Erythroblast (primary cell): ENCODE results near the gene TEX11.

Experiments used
- DNase-seq, 2 experiments: peaks; one replicate each; lab custom pipeline; 2025; lab: John Stamatoyannopoulos, UW
- GATA1 ChIP-seq: IDR thresholded peaks from 2 replicates; pipeline ENCODE4 v1.6.1; 2011; ENCODE audit warnings: low read depth, mild to moderate bottlenecking, control low read depth, low read length, moderate library complexity
- POLR2A ChIP-seq: IDR thresholded peaks from 2 replicates; pipeline ENCODE4 v1.6.1; 2011; ENCODE audit warnings: mild to moderate bottlenecking, low read length

TEX11 gene

DNA sequence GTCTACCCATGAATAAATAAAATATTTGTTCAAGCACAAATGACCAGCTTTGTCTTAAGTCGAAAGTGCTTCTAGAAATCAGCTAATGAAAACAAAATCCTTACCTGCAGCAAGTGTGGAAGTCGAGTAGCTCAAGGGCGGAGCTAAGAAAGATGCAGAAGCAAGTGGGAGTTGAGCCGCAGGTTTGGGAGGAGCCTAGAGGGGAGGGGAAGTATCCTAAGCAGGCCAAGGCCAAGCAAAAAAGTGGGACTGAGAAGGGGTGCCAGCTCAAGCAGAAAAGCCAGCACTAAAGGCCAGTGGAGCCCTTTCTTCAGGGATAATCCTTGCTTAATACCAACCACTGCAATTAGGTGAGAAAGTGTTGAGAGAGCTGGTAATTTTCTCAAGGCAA is 403.1 kb downstream of the TEX11 start:
- DNase-seq, result no peak
- TF ChIP-seq GATA1 (no peak), POLR2A (no peak)

- TF ChIP-seq GATA1 (no peak), POLR2A (no peak)
- no peak for DNase-seq
These were observed 403.6 kb downstream of the TEX11 start for GRCh38 chrX:70504772-70505450.

DNA sequence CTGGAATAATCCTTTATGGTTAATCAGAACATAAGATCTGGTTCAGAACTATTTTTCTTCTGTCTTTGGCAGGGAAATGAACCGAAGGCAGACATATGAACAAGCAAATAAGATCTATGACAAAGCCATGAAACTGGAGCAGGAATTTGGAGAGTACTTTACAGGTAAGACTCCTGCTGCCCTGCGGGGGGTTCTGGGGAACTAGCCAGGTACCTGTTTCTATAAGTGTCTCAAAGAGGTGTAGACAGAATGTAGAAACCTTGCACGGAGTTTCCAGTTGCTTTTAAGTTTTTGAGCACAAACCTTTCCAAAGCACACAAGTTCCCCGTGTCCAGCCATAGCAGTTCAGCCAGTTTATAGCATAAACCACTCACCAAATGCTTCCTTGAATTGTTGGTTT is 407.7 kb downstream of the TEX11 start:
- TF ChIP-seq POLR2A (no peak), GATA1 (no peak)
- DNase-seq, result no peak

DNA sequence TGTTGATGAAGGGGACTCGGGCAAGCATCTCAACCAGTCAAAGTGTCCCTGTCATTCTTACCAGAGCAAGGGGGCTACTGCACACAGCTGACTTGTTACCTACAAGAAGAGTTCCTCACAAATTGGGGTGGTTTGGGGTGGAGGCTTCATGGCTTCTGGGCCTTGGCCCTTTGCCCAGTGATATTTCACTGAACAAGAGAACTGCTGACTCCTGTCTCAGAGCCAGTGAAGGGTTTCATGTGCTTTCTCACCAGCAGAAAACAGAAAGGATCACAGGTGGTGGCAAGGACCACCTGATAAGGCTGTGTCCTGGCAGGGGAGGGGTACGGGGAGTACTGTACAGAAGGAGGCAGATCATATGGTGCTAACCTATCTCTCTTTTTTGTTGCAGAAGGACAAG is 410.4 kb downstream of the TEX11 start:
- no peak for TF ChIP-seq GATA1
- no peak for TF ChIP-seq POLR2A
- DNase-seq, result peak in 1 of 2 experiments; percentile 2

DNA sequence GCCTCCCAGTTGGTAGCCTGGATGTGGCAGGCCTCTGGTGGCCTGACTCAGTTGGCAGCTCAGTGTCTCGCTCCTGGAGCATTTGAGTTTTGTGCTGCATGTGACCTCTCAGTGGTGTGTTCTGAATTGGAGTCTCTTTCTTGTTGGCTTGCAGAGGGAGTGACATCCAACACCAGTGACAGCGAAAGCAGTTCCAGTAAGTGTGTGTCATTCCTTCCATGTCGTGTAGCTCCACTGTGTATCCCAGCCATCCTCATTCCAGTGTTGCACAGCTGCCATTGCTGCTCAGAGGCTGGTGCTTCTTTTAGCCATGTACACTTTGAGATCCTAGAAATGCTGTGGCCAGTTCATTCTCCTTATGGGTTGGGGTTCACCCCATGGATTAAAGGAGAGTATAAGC is 411.5 kb downstream of the TEX11 start:
- TF ChIP-seq POLR2A, result no peak
- no peak for TF ChIP-seq GATA1
- DNase-seq, result no peak

- no peak for DNase-seq
- TF ChIP-seq GATA1, result no peak
- no peak for TF ChIP-seq POLR2A
These were observed 412.0 kb downstream of the TEX11 start for GRCh38 chrX:70496491-70496890.

- peak; percentile 1 to 52 for DNase-seq
These were observed 414.1 kb downstream of the TEX11 start for GRCh38 chrX:70494441-70494840.

DNA sequence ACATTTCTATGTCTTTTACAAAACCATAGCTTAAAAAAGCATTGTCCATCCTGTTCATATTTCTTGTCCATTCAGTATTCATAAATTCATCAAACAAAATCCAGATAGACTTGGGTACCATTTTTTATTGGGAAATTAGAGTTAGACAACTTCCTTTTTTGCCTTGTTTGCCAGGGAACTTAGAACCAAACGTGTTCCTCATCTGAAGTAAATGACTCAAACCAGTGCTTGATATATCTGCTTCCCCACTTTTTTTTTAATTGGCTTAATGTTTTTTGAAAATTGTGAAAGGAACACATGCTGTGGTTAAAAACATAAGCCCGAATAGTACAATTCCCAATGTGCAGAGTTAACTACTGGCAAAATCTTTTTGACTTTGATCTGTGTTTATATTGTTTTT is 419.7 kb downstream of the TEX11 start:
- no peak for DNase-seq
- TF ChIP-seq POLR2A, result no peak
- no peak for TF ChIP-seq GATA1

More at GRCh38 chrX:70494441-70494840, 414.1 kb downstream of the TEX11 start:
- TF ChIP-seq GATA1, result no peak
- no peak for TF ChIP-seq POLR2A

DNA sequence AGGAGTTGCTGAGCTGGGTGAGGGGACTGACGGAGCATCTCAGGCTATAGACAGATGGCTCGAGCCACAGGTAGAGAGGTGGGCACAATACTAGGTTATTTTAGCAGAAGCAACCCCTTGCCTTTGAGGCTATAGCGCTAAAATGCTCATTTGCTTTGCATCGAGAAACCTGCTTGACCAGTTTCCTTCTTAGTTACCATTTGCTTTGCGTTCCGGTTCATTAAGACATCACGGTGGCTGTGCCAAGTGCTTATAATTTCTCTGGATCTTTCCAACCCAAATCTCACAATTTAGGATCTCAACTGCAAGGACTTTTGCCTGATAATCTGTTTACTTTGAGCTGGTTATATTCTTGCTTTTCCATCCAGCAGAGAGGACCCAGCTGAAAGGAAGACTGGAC is 423.0 kb downstream of the TEX11 start:
- TF ChIP-seq GATA1 (no peak), POLR2A (no peak)
- no peak for DNase-seq

- no peak for TF ChIP-seq GATA1
- no peak for TF ChIP-seq POLR2A
- no peak for DNase-seq
These were observed 426.2 kb downstream of the TEX11 start for GRCh38 chrX:70482300-70482699.

DNA sequence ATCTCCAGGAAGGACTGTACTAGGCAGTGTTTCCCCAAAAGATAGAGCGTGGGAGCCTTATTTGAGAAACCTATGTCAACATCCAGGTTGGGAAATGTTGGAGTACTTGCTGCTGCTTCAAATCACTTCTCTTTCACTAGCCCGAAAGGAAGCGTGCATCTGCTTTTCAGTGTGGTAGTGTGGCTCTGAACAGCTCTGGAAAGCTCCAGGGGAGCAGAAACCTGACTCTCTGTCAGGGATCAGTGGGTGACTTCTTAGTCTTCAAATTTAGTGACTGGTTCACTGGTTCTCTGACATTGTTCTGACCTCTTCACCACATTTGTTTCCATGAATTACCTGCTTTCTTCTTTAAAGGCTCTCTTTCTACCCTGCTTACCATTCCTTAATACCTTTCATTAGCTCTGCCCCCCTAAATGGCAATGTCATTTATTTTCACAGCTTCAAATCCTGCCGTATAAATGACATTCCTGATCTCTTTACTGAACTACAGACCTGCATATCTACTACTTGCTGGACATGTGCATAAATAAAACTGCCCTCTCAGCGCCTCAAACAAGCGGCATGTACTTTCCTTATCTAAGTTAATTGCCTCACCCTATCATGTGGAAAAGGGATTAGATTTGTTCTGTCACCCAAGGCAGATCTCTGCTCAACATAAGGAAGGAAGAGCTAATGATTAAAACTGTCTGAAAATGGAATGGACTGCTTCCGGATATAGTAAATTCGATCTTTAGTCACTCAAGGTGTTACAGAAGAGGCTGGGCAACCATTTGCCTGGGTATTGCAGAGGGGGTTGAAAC is 426.8 kb downstream of the TEX11 start:
- TF ChIP-seq POLR2A (no peak), GATA1 (no peak)
- DNase-seq, result no peak

GRCh38 chrX:70480660-70481018 is 427.9 kb downstream of the TEX11 start:
- TF ChIP-seq POLR2A (no peak), GATA1 (no peak)
- DNase-seq, result no peak

DNA sequence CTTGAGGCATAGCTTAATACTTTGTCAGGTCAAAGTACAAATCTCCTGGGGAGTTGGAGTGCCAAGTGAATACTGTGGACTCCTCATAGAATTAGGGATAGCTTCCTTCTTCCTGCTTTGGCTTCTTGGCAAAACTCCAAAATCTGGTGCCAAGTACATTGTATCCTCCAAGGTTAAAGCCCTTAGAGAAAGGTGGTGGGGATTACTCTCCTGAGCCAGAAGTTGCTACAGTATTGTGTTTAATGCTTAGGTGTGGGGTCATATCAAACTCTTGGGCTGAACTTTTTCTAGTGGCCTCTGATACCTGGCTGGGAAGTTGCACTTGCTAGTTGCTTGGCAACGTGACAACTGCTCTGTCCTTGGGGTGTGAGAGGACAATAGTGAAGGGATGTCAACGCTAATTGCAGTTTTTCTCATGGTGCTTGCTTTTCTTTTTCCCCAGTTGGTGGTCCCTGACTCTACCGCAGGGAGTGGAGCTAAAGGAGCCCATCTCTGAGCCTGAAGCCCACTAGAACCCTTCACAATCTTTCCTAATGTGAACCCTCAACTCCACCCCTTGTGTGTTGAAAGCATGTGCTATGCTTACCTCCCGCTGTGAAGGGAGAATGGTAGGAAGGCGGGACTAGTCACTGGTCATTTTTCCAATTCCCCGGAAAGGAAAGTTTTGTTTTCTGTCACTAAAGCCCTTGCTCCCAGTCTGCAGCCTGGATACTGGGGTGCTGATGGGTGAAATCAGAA is 428.4 kb downstream of the TEX11 start:
- TF ChIP-seq POLR2A, result no peak
- DNase-seq, result no peak
